DMS53 (cell line): ENCODE results near the gene TEX38.
"Not testable (repeated sequence)": the region's sequence is repeated elsewhere in the genome, so short reads cannot be mapped to it uniquely, and the experiment has no call there.

ENCODE experiments used
- DNase-seq: peaks from one replicate; lab custom pipeline; 2025; lab: John Stamatoyannopoulos, UW

Gene TEX38

DNA sequence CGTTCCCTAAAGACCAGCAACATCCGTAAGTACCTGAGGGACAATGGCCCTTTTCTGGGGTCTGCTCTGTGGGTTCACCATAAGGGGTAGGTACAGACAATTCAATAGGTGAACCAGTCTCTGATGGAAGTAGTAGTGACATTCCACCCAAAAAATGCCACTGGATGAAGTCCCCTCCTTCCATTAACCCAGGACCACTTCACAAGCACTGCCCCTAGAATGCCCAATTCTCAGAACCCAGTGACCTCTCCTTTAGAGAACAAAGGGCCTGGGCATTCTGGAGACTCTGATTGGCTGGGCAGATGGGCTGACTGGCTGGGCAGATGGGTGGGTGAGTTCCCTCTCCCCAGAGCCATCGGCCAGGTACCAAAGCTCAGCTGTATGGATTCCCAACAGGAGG is at the start of gene TEX38:
Gene TEX38 (plus strand): TSS at position 301 of the 400 bp plus-strand sequence. CDS start 81 bp downstream, at position 382.
- DNase-seq = no peak

DNA sequence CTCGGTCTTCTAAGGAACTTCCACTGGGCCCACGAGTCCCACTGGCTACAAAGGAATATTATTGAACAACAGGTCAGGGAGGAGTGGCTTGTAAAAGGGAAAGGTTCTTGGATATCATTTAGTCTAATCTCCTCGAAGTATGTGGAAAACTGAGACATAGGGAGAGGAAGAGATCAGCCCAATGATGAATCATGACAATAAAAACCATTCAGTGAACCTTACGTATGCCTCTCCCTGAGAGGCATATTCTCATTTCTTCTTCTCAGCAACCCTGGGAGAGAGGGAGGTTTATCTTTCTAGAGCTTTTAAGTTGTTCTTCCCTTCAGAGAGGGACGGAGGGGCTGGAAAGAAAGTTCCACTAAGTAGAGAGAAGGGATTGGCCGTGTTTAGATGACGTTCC is 49.7 kb upstream of the TEX38 start:
- no peak for DNase-seq

DNA sequence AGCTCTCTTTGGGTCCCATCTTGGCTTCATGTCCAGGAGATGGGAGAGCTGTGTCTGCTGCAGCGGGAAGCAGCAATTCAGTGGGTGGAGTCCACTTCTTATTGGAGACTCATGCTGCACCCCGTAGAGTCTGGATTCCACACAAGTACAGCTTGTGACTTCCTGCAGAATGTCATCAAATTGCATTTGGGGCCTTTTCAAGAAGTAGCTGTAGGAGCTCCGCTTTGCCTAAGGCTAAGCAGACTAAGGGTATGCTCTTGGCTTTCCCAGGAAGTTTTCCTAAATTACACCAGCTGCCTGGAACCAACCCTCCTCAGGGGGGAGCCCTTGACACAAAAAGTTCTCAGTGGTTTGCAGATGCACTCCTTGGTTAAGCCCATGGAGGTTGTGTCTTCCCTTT is 49.3 kb upstream of the TEX38 start:
- peak; percentile 81 for DNase-seq

DNA sequence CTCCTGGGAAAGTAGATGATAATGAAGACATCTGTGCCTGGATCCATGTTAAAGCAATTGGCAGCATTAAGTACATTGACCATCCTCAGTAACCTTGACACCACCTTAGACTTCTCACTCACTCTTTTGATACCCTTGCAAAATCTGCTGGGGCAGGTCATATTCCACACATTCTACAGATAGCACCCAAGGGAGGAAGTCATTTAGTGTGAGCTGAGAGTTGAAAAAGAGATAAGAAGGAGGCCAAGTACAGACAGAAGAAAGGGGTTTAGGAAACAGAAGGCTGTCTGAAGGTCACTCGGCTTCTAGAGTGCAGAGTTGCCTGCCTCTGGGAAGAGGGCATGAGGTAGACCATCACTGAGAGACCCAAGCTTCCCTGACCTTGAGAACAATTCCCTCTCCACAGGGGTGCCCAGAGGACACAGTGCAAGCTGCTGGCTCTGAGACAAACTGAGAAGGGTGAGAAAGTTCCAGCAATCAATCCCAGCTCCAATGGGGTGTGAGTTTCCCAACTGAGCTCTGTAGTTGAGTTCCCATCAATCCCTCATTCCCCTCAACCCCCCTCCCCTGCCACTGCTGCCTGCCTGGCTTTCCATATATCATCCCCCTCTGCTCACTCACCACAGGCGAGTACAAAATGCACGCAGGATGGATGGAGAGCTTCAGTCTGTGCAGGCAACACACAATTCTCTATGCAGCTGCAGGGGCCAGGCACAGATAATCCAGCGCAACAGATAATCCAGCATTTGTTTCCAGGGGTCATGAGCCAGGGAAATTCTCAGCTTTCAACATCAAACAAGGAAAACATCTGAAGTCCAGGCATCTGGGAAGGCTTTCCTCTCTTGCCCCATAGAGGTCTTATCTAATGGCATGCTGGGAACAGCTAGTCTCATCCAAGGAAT is 47.7 kb upstream of the TEX38 start:
- no peak for DNase-seq

DNA sequence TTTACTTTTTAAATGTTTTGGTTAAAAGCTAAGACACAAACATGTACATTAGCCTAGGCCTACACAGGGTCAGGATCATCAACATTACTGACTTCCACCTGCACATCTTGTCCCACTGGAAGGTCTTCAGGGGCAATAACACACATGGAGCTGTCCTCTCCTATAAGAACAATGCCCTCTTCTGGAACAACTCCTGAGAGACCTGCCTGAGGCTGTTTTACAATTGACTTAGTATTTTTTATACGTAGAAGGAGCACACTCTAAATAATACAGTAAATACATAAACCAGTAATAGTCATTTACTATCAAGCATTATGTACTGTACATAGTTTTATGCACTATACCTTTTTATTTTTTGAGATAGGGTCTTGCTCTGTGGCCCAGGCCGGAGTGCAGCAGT is 40.9 kb upstream of the TEX38 start:
- DNase-seq = no peak

DNA sequence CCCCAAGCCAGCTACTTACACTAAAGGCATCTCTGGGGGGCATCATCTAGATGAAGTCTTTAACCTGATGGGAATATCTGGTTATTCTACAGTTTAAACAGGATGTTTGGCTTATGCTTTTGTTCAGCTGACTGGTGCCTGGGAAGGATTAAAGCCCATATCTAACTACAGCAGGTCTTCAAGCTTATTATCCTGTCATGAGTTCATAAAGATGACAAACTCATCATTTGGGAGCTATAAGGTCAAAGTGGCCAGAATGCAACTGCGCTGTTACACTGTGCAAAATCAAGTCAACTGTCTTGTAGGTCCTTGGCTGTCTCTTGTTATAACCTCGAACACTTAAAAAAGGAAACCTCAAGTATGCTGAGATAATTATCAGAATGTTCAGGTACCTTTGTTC is 36.4 kb upstream of the TEX38 start:
- DNase-seq = no peak

DNA sequence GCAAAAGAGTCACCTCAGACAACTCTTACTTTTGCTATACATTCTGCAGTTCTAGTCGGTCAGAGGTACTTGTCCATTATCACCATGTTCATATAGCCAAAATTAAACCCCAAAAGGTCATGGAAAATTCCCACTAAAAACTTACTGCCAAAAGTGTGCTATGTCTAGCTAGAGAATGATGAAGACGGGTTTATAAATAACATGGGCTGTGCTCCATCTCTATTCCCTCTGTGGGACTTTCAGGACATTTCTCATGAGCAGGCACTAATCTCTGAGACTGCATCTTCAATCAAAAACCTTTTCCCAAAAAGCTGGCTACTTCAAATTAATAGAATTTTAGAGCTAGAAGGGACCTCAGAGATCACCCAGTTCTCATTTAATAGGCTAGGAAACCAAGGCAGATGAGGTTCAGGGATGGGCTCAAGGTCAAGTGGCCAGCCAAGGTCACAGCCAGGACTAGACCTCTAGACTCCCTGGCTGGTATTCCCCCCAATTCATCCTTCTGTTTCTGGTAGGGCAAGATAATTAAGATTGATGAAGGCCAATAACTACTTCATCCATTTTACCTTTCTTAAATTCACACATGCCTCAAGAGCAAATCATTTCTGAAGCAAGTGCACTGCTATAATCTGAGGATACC is 34.1 kb upstream of the TEX38 start:
- no peak for DNase-seq

DNA sequence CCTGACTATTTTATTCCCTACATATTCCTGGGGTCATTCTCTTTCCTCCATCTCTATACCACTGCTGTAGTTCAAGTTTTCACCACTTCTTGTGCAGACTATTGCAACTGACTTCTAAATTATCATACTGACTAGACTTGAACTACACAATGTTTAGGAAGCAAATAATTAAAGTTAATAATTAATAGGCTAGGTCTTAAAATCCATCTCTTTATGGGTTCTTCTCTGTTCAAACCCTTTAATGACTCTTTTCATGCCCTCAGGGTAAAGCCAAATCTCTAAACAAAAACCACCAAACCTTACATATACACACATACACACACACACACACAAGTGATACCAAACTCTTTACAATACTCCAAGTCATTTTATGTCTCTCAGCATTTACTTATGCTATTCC is 32.7 kb upstream of the TEX38 start:
- DNase-seq = peak; percentile 23

DNA sequence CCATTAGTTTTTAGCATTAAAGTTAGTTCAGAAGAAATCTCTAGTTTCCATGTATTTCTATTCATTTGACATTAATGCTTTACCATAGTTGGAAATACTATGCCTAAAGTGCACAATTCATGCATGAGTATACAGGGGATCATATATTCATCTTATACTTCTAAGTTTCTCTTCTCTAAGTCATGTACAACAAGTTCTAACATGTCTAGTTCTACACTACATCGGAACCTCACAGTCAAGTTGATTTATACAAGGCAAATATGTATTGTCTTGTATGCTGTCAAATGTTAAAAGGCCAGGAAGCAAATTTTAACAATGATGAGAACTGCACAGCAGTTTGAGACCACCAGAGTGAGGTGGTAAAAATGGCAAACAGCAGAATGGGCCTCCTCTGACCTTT is 32.1 kb upstream of the TEX38 start:
- no peak for DNase-seq

DNA sequence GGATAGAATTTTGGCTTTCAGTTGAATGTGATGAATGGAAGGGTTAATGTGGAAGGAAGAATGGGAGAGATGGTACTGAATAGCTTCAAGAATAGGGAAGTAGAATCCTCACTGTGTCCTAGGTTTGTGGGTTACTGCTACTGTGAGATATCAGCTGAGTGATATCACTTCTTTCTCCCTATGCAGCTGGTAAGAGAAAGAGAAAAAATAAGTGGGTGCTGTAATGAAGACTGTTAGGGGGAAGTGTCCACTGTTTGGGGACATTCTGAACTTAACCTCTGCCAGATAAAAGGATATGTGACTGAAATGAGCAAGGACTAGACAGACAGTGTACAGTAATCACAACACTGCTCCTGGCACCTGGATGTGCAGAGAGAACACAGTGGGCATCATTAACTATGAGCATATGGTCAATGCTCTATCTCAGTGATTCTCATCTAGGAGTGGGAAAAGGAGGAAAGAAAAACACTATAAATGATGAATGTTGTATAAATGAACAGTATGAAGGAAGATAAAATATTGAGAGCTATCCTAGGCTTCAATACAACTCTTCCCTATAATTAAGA is 29.5 kb upstream of the TEX38 start:
- DNase-seq = no peak

DNA sequence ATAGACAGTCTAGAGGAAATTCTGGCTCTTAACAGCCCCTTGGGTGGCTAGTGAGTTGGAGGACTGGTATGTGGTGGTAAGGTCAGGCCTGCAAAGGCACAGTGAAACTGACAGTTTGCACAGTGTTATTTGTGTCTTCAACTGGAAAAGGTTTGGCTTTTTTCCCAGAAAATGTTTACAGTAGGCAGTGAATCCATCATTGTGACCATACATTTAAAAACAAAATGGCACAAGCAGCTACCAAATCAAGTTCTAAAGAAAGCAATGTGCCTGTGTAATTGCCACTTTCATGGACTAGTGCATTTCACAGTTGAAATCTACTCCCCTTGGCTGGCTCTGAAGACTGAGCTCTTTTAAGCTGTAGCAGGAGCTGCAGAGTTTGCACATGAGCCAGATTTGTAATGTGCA is 28.3 kb upstream of the TEX38 start:
- DNase-seq = peak; percentile 84

DNA sequence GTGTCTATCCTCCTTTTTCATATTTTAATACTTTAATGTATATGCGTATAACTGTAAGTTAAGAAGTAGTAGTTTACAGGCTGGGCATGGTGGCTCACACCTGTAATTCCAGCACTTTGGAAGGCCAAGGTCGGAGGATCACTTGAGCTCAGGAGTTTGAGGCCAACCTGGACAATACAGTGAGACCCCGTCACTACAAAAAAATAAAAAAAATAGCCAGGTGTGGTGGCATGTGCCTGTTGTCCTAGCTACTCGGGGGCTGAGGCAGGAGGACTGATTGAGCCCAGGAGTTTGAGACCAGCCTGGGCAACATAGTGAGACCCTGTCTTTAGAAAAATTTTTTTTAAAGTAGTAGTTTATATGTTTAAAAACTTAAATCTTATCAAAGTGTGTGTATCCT is 25.8 kb upstream of the TEX38 start:
- no peak for DNase-seq

DNA sequence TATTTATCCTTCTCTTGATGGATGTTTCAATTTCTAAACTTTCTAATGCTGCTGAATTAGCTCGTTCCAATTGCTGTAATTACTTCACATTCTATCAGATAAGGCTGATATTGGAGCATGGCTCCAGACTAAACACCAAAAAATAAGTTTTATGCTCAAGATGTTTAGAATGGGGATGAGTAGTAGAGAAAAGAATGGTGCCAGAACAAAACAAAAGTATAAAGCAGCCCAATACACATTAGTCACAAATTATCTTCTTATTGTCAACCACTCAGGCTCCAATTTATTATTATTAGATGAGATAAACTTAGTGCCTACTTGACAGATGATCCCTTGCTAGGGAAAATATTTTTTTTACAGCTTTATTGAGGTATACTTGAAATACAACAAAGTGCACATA is 25.3 kb upstream of the TEX38 start:
- DNase-seq = no peak

DNA sequence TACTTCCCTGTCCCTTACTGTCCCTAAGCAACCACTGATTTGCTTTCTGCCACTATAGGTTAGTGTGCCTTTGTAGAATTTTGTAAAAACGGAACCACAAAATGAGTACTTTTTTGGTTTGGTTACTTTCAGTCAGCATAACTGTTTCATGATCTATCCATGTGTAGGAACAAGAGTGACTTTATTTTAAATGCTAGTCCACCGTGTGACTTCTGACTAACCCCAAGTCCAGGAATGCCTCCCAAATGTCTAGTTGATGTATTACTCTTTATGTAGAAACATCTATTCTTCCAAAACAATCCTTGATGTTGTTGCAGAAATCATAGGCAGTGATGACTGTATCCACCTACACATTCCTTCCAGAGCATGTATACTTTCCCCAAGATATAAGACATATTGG is 24.8 kb upstream of the TEX38 start:
- no peak for DNase-seq

DNA sequence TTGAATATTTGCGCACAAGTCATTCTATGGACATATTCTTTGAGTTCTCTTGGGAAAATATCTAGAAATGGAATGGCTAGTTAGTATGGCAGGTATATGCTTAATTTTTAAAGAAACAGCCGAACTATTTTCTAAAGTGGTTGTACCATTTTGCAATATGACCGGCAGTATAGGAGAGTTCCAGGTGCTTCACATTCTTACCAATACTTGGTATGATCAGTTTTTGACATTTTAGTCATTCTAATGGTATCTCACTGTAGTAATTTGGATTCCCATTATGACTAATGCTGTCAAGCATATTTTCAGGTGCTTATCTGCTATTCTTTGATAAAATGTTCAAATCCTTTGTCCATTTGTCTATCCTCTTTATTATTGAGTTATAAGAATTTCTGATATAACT is 24.0 kb upstream of the TEX38 start:
- no peak for DNase-seq

DNA sequence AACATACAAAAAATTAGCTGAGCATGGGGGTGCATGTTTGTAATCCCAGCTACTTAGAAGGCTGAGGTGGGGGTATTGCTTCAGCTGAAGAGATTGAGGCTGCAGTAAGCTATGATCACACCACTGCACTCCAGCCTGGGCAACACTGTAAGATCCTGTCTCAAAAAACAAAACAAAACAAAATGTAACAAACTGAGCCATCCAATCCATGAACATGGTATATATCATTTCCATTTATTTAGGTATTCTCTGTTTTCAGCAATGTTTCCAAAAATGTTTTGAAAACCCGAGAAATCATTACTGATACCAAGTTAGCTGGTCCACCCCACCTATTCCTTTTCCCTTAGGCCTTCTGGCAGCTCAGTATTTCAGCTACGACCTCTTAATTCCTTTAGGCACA is 21.9 kb upstream of the TEX38 start:
- no peak for DNase-seq

DNA sequence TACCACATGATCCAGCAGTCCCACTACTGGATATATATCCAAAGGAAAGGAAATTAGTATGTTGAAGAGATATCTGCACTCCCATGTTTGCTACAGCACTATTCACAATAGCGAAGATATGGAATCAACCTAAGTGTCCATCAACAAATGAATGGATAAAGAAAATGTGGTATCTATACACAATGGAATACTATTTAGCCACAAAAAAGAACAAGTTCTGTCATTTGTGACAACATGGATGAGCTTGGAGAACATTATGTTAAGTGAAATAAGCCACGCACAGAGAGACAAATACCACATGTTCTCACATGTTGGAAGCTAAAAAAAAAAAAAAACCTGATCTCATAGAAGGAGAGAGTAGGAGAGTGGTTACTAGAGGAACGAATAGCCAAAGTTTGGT is 21.2 kb upstream of the TEX38 start:
- no peak for DNase-seq

DNA sequence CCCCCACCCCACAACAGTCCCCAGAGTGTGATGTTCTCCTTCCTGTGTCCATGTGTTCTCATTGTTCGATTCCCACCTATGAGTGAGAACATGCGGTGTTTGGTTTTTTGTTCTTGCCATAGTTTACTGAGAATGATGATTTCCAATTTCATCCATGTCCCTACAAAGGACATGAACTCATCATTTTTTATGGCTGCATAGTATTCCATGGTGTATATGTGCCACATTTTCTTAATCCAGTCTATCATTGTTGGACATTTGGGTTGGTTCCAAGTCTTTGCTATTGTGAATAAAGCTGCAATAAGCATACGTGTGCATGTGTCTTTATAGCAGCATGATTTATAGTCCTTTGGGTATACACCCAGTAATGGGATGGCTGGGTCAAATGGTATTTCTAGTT is 20.5 kb upstream of the TEX38 start:
- not testable (repeated sequence) for DNase-seq

DNA sequence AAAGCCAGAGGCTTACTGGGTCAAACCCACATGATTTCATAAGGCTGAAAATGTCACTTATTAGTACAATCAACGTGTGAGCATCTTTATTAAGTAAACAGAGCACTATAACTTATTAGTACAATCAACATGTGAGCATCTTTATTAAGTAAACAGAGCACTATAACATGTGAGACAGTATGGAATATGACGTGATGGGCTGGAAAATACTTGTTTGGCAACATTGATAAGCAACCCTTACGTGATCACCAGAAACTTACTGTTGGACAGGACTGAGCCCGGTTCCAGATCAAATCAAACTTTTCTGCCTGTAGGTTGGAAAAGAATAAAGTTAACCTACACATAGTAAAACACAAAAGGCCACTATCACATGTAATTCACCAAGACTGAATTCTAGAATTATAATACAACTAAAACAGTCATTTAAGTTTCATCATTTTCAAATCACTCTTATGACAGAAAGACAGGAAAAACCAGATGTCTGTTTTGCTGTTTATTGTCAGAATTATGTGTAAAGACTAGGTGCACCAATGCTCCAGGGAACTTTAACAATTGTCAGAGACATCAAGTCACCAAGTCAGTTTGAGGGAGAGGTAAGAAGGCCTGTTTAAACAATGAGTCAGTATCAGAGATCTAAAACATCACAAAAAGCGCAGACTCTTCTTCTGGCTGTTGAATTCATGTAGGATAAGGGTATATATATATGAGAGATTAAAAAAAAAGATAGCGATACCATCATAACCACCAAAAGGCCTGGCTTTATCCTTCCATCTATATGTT is 19.1 kb upstream of the TEX38 start:
- DNase-seq = no peak

DNA sequence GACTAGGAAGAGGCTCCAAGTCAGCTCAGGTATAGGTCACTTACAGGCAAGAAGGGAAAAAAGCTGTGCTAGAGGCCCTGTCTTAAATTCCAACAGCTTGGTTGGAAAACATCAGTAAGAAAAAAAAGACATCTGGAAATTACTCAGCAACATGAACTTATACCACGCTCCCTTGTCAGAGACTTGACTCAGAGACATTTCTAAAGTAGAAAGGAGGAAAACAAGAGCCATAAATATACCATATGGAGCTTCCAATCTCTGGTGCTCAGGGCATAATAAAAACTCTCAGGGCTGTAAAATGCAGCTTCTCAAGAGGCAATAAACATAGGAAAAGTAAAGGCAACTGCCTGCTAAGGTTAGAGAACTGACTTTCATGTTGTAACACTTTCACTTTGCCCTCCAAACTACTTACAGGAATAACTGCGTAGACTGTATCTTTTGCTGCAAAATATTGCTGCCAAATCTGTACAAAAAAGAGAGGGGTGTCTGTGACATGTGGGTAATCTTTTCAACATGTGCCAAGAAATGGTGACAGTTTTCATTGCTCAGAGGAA is 18.2 kb upstream of the TEX38 start:
- DNase-seq = no peak

DNA sequence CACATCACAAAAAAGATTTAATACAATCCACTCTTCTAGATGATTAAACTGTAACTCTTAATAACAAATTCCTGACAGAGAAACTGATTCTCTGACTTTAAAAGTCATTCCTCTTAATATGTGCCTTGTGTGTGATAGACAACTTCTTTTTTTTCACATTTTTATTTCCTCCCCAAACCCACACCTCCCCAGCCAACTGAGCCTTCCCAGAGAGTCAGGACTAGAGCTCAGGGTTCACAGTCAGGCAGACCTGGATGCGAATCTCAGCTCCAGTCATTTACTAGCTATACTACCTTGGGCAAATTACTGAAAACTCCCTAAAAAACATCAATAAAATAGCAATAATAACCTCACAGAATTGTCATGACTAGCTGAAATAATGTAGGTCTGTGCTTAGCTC is 17.6 kb upstream of the TEX38 start:
- no peak for DNase-seq

DNA sequence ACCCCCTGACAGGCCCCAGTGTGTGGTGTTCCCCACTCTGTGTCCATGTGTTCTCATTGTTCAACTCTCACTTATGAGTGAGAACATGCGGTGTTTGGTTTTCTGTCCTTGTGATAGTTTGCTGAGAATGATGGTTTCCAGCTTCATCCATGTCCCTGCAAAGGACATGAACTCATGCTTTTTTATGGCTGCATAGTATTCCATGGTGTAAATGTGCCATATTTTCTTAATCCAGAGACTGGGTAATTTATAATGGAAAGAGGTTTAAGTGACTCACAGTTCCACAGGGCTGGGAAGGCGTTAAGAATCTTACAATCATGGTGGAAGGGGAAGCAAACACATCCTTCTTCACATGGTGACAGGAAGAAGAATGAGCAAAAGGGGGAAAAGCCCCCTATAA is 17.0 kb upstream of the TEX38 start:
- DNase-seq = not testable (repeated sequence)
